GM12892 (cell line): ENCODE results near the gene POU2F1.

ENCODE experiments used
- POLR2A ChIP-seq: IDR thresholded peaks from 2 replicates; pipeline ENCODE4 v1.6.1; 2011; ENCODE audit warnings: low read depth, low read length, control low read depth
- POLR2AphosphoS5 ChIP-seq: IDR thresholded peaks from 2 replicates; pipeline ENCODE4 v1.6.1; 2011; ENCODE audit warnings: low read depth, low read length, control low read depth

DNA sequence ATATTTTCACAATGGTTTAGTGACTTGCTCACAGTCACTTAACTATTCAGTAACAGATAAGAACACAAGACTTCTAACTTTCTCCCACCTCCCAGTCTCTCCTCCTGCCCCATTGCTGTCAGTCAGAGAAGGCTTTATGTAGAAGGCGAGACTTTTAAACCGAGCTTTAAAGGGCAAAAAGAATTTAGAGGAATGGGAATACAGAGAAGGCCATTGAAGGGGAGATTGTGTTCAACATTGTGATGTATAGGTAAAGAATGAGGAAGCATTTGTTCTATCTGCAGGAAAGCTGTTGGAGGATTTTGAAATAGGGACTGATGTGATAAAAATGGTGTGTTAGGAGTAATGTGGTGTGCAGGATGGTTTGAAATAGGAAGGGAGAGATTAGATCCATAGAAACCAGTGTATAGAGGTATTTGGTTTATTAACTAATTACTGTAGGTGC, 7.3 kb downstream of the POU2F1 start:
- TF ChIP-seq POLR2A (no peak), POLR2AphosphoS5 (no peak)
